Neural cell (in vitro differentiated cells): ENCODE measurements around the gene WDSUB1. TPM values are rescaled to one million over a fixed set of nuclear protein-coding genes. Genes with fewer than 3 reads are reported as not detected.

Experiments used
- H2AFZ ChIP-seq: fragments of 200-600, 300-800 bp; sonication (generic), shearing (Covaris generic); 2 replicates; pipeline ENCODE4 v1.6.0; 2014; ENCODE audit warnings: low read depth, mild to moderate bottlenecking, antibody characterized with exemption, low read length, moderate library complexity
- H3F3A ChIP-seq: fragments of 200-600 bp; shearing (Covaris generic); 2 replicates; pipeline ENCODE4 v1.6.1; 2016; ENCODE audit warnings: mild to moderate bottlenecking, moderate library complexity, mixed read lengths, antibody characterized with exemption, low read length; ENCODE audit not compliant: insufficient read depth, poor library complexity, severe bottlenecking
- H3K27ac ChIP-seq: fragments of 200-600, 300-800 bp; sonication (generic), shearing (Covaris generic); 2 replicates; pipeline ENCODE4 v1.5.1; 2014; ENCODE audit warnings: mild to moderate bottlenecking, low read length, moderate library complexity
- H3K27me3 ChIP-seq: fragments of 300-800, 200-600 bp; sonication (generic), shearing (Covaris generic); 2 replicates; pipeline ENCODE4 v1.6.0; 2014; ENCODE audit warnings: mild to moderate bottlenecking, low read depth, low read length, moderate library complexity; ENCODE audit not compliant: insufficient read depth
- H3K36me3 ChIP-seq: fragments of 300-800, 200-600 bp; sonication (generic), shearing (Covaris generic); 2 replicates; pipeline ENCODE4 v1.5.1; 2014; ENCODE audit warnings: mild to moderate bottlenecking, antibody characterized with exemption, low read length, moderate library complexity; ENCODE audit not compliant: insufficient read depth
- H3K4me2 ChIP-seq: fragments of 300-800, 200-600 bp; sonication (generic), shearing (Covaris generic); 2 replicates; pipeline ENCODE4 v1.6.0; 2014; ENCODE audit warnings: mild to moderate bottlenecking, low read length
- H3K4me3 ChIP-seq: fragments of 300-800, 200-600 bp; sonication (generic), shearing (Covaris generic); 2 replicates; pipeline ENCODE4 v1.5.1; 2014; ENCODE audit warnings: mild to moderate bottlenecking, low read length, moderate library complexity
- H3K79me2 ChIP-seq: fragments of 200-600 bp; shearing (Covaris generic); replicated peaks from 2 replicates; pipeline ENCODE4 v1.6.0; 2014; ENCODE audit warnings: mild to moderate bottlenecking, low read length, moderate library complexity; ENCODE audit not compliant: insufficient read depth
- H3K9ac ChIP-seq: fragments of 300-800, 200-600 bp; sonication (generic), shearing (Covaris generic); 2 replicates; pipeline ENCODE4 v1.6.1; 2016; ENCODE audit warnings: mild to moderate bottlenecking, low read length, mixed read lengths
- H3K9me2 ChIP-seq: fragments of 200-600 bp; shearing (Covaris generic); 2 replicates; pipeline ENCODE4 v1.6.1; 2016; ENCODE audit warnings: mild to moderate bottlenecking, low read length, mixed read lengths; ENCODE audit not compliant: insufficient read depth
- H3K9me3 ChIP-seq: fragments of 200-600, 300-800 bp; sonication (generic), shearing (Covaris generic); 2 replicates; pipeline ENCODE4 v1.6.1; 2016; ENCODE audit warnings: mild to moderate bottlenecking, mixed run types, low read length, moderate library complexity, mixed read lengths
- H4K20me1 ChIP-seq: fragments of 200-600 bp; shearing (Covaris generic); 2 replicates; pipeline ENCODE4 v1.6.1; 2016; ENCODE audit warnings: mild to moderate bottlenecking, mixed run types; ENCODE audit not compliant: insufficient read depth
- EP300 ChIP-seq: fragments of 450-650 bp; conservative IDR thresholded peaks from 2 replicates; pipeline ENCODE4 v1.6.1; 2014; ENCODE audit warnings: antibody characterized with exemption, mild to moderate bottlenecking, moderate library complexity; ENCODE audit not compliant: poor library complexity, severe bottlenecking
- EZH2 ChIP-seq: fragments of 200-600, 300-800 bp; shearing (Covaris generic), sonication (generic); IDR thresholded peaks from 2 replicates; pipeline ENCODE4 v1.6.1; 2014; ENCODE audit warnings: antibody characterized with exemption, low read length, borderline replicate concordance, mild to moderate bottlenecking; ENCODE audit not compliant: insufficient read depth, poor library complexity, severe bottlenecking
- MXI1 ChIP-seq: fragments of 450-650 bp; conservative IDR thresholded peaks from 2 replicates; pipeline ENCODE4 v1.6.1; 2014; ENCODE audit warnings: antibody characterized with exemption, mild to moderate bottlenecking; ENCODE audit not compliant: poor library complexity, severe bottlenecking
- POLR2AphosphoS5 ChIP-seq: IDR thresholded peaks from 2 replicates; pipeline ENCODE4 v1.6.1; 2012
- RAD21 ChIP-seq: fragments of 450-650 bp; conservative IDR thresholded peaks from 2 replicates; pipeline ENCODE4 v1.6.1; 2014; ENCODE audit warnings: antibody characterized with exemption, mild to moderate bottlenecking, moderate library complexity
- SMC3 ChIP-seq: fragments of 450-650 bp; conservative IDR thresholded peaks from 2 replicates; pipeline ENCODE4 v1.6.1; 2014; ENCODE audit warnings: antibody characterized with exemption, mild to moderate bottlenecking, moderate library complexity; ENCODE audit not compliant: poor library complexity
- TAF1 ChIP-seq: IDR thresholded peaks from 2 replicates; pipeline ENCODE4 v1.6.1; 2012; ENCODE audit warnings: low read depth
- polyA plus RNA-seq: library from polyadenylated mRNA; depleted of rRNA; stranded (reverse); fragments of >200 nt; gene quantifications from 2 replicates; pipeline ENCODE4 v1.2.3, GENCODE V29; 2014
- TF ChIP-seq, protein P1 (sequence below): fragments of 450-650 bp; IDR thresholded peaks from 2 replicates; pipeline ENCODE4 v1.5.1; 2014; ENCODE audit warnings: antibody characterized with exemption, mild to moderate bottlenecking, moderate library complexity; ENCODE audit not compliant: poor library complexity, severe bottlenecking
- TF ChIP-seq, protein P2 (sequence below): IDR thresholded peaks from 2 replicates; pipeline ENCODE4 v1.6.1; 2012; ENCODE audit warnings: borderline replicate concordance

WDSUB1 gene
- polyA plus RNA-seq, 1 donor from 2014 or later, result 11.1 TPM

DNA sequence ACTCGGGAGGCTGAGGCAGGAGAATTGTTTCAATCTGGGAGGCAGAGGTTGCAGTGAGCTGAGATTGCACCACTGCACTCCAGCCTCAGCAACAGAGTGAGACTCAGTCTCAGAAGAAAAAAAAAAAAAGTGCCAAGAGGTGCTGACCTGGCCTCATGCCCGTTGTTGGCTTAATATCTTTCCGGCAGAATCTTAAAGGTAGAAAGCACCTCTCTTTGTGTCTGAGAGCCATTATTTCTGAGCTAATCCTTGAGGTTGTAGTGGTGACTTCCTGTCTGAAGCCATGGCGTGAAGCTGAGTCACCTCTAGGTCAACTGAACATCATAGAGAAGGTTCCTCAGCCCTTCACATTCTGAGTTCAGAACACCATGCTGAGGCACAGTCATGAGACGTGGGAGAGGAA is 60.4 kb downstream of the WDSUB1 start:
- Histone ChIP-seq H3K9me3 (no peaks in the 10 kb centered on the region), H3K9me2 (no peaks in the 10 kb centered on the region), H3K79me2 (no peaks in the 10 kb centered on the region), H3K27me3 (no peaks in the 10 kb centered on the region), H4K20me1 (no peaks in the 10 kb centered on the region), H3K9ac (no peak overlapping the region), H3F3A (no peaks in the 10 kb centered on the region), H3K4me3 (no peak overlapping the region), H3K4me2 (no peak overlapping the region), H2AFZ (no peak overlapping the region), H3K36me3 (no peaks in the 10 kb centered on the region), H3K27ac (no peak overlapping the region)
- no peak for TF ChIP-seq EP300
- no peak for TF ChIP-seq TAF1
- TF ChIP-seq EZH2, result no peak
- TF ChIP-seq MXI1, result no peak
- TF ChIP-seq, protein P1, sequence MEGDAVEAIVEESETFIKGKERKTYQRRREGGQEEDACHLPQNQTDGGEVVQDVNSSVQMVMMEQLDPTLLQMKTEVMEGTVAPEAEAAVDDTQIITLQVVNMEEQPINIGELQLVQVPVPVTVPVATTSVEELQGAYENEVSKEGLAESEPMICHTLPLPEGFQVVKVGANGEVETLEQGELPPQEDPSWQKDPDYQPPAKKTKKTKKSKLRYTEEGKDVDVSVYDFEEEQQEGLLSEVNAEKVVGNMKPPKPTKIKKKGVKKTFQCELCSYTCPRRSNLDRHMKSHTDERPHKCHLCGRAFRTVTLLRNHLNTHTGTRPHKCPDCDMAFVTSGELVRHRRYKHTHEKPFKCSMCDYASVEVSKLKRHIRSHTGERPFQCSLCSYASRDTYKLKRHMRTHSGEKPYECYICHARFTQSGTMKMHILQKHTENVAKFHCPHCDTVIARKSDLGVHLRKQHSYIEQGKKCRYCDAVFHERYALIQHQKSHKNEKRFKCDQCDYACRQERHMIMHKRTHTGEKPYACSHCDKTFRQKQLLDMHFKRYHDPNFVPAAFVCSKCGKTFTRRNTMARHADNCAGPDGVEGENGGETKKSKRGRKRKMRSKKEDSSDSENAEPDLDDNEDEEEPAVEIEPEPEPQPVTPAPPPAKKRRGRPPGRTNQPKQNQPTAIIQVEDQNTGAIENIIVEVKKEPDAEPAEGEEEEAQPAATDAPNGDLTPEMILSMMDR, result no peak
- TF ChIP-seq RAD21, result no peak
- TF ChIP-seq, protein P2, sequence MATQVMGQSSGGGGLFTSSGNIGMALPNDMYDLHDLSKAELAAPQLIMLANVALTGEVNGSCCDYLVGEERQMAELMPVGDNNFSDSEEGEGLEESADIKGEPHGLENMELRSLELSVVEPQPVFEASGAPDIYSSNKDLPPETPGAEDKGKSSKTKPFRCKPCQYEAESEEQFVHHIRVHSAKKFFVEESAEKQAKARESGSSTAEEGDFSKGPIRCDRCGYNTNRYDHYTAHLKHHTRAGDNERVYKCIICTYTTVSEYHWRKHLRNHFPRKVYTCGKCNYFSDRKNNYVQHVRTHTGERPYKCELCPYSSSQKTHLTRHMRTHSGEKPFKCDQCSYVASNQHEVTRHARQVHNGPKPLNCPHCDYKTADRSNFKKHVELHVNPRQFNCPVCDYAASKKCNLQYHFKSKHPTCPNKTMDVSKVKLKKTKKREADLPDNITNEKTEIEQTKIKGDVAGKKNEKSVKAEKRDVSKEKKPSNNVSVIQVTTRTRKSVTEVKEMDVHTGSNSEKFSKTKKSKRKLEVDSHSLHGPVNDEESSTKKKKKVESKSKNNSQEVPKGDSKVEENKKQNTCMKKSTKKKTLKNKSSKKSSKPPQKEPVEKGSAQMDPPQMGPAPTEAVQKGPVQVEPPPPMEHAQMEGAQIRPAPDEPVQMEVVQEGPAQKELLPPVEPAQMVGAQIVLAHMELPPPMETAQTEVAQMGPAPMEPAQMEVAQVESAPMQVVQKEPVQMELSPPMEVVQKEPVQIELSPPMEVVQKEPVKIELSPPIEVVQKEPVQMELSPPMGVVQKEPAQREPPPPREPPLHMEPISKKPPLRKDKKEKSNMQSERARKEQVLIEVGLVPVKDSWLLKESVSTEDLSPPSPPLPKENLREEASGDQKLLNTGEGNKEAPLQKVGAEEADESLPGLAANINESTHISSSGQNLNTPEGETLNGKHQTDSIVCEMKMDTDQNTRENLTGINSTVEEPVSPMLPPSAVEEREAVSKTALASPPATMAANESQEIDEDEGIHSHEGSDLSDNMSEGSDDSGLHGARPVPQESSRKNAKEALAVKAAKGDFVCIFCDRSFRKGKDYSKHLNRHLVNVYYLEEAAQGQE, result no peak
- TF ChIP-seq SMC3, result no peak
- TF ChIP-seq POLR2AphosphoS5, result no peak

DNA sequence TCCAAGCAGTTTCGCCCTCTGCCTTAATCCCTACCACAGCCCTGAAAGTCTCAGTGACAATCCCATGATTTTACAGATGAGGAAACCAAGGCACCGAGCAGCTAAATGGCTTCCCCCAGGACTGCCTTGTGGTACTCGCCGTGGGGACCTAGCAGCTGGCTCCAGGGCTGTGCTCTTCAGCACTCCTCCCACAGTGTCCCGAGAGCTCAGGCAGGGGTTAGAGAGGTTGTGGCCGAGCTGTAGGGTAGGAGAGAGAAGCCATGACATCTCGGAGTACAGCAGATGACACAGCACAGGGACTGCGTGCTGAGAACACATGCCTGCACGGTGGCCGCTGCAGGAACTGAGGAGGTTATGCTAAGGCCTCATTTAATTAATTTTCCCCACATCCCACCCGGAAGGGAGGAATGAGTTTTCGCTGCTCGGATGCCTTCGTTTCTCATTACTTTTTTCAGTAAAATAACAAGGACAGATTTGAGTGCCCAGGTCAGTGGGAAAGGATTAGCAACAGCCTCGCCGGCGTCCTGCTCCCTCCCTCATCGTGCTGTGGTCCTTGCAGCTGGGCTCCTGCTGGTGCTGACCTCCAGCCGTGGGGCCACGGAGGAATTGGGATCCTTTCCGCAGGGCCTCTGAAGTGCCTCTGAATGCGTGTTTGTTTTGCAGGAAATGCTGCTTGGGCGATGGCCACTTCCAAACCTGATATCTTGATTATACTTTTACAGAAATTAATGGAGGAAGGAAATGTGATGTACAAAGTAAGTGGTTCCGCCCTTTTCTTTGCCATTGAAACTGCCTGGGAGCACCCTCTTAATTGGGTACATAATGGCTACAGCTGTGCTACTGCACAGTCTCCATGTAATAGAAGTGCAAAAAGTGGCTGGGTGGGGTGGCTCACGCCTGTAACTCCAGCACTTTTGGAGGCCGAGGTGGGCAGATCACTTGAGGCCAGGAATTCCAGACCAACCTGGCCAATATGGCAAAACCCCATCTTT is 61.2 kb downstream of the WDSUB1 start:
- no peaks in the 10 kb centered on the region for H3F3A ChIP-seq
- H3K27me3 ChIP-seq, result no peaks in the 10 kb centered on the region
- H2AFZ ChIP-seq, result no peak overlapping the region
- H3K27ac ChIP-seq, result no peak overlapping the region
- no peaks in the 10 kb centered on the region for H3K9me2 ChIP-seq
- no peaks in the 10 kb centered on the region for H4K20me1 ChIP-seq
- H3K4me2 ChIP-seq, result no peak overlapping the region
- H3K9ac ChIP-seq, result no peak overlapping the region
- H3K9me3 ChIP-seq, result no peaks in the 10 kb centered on the region
- TF ChIP-seq EZH2 (no peak), EP300 (no peak), TAF1 (no peak), MXI1 (no peak), RAD21 (no peak), SMC3 (no peak), POLR2AphosphoS5 (no peak)
- TF ChIP-seq, protein P1, result no peak
- TF ChIP-seq, protein P2, result no peak
- H3K4me3 ChIP-seq, result no peak overlapping the region
- H3K79me2 ChIP-seq, result no peaks in the 10 kb centered on the region
- no peaks in the 10 kb centered on the region for H3K36me3 ChIP-seq
